Adrenal gland (tissue), 5 donors: ENCODE measurements around the gene MAP1LC3A.

Experiments
- POLR2A ChIP-seq, 2 donors: fragments of 450-650 bp; IDR thresholded peaks; one replicate each; pipeline ENCODE4 v1.6.1; 2017; ENCODE audit warnings: antibody characterized with exemption in 2 of 2, mild to moderate bottlenecking in 2 of 2, moderate library complexity in 1 of 2
- TF ChIP-seq, protein P1 (sequence below), 6 experiments: fragments of 450-650 bp in 4 of 6; fragments of 200-600 bp in 2 of 6; sonication (generic) in 1 of 6; IDR thresholded peaks; 1 replicate in 5 of 6; 2 replicates in 1 of 6; pipeline versions ENCODE4 v1.5.1 to v1.8.0; 2016 to 2021; ENCODE audit warnings: antibody characterized with exemption in 6 of 6, mild to moderate bottlenecking in 2 of 6, moderate library complexity in 1 of 6
- donor health status: DM: no; HTN: no; CAD: no.

DNA sequence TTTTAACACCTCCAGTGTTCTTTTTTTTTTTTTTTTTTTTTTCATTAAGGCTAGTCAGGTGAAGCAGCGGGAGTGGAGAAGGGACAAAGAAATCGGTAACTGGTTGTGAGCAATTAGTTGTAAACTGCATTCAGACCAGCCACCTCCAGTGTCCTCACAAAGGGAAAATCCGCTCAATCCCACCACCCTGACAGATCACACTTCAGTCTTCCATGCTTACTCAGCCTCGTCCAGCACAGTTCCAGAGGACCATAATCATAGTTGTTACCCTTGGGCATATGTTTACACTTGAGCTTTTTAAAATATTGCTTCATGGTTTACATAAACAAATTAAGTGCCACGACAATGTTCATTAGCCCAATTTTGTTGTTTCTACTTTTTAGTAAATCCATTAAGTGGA is 32.1 kb upstream of the MAP1LC3A start:
- TF ChIP-seq, protein P1, sequence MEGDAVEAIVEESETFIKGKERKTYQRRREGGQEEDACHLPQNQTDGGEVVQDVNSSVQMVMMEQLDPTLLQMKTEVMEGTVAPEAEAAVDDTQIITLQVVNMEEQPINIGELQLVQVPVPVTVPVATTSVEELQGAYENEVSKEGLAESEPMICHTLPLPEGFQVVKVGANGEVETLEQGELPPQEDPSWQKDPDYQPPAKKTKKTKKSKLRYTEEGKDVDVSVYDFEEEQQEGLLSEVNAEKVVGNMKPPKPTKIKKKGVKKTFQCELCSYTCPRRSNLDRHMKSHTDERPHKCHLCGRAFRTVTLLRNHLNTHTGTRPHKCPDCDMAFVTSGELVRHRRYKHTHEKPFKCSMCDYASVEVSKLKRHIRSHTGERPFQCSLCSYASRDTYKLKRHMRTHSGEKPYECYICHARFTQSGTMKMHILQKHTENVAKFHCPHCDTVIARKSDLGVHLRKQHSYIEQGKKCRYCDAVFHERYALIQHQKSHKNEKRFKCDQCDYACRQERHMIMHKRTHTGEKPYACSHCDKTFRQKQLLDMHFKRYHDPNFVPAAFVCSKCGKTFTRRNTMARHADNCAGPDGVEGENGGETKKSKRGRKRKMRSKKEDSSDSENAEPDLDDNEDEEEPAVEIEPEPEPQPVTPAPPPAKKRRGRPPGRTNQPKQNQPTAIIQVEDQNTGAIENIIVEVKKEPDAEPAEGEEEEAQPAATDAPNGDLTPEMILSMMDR (IDR thresholded peaks at IDR 0.05) = no peak
- no peak for TF ChIP-seq POLR2A (IDR thresholded peaks at IDR 0.05)
